Adrenal gland (tissue), 12 donors: ENCODE measurements around the gene PRTFDC1. TPM values are rescaled to one million over a fixed set of nuclear protein-coding genes. Genes with fewer than 3 reads are reported as not detected.

Source experiments
- DNase-seq, 7 donors: peaks; one replicate each; pipeline ENCODE4 v3.0.0-alpha.2; 2019 to 2020
- H3K27ac ChIP-seq, 5 donors: fragments of 200-600 bp; sonication (generic) in 4 of 5; 1 replicate in 3 of 5; 2 replicates in 2 of 5; pipeline versions ENCODE4 v1.5.1 to v1.8.0; 2016 to 2020; ENCODE audit warnings: mild to moderate bottlenecking in 1 of 5
- H3K27me3 ChIP-seq: fragments of 200-600 bp; 2 replicates; pipeline ENCODE4 v1.8.0; 2021
- H3K36me3 ChIP-seq, 2 donors: fragments of 200-600 bp; replicated peaks in 1 of 2; 1 replicate in 1 of 2; 2 replicates in 1 of 2; pipeline versions ENCODE4 v1.5.1 to v1.8.0; 2018 to 2022
- H3K4me1 ChIP-seq, 2 donors: fragments of 200-600 bp; replicated peaks in 1 of 2; 1 replicate in 1 of 2; 2 replicates in 1 of 2; pipeline versions ENCODE4 v1.5.1 to v1.8.0; 2018 to 2021
- H3K4me3 ChIP-seq, 4 donors: fragments of 200-600 bp; sonication (generic) in 3 of 4; one replicate each; pipeline ENCODE4 v1.5.1; 2016 to 2018
- H3K9me3 ChIP-seq, 3 donors: fragments of 200-600 bp; sonication (generic) in 1 of 3; replicated peaks in 1 of 3; 1 replicate in 2 of 3; 2 replicates in 1 of 3; pipeline versions ENCODE4 v1.5.1 to v1.8.0; 2016 to 2021
- CTCF ChIP-seq, 6 experiments: fragments of 450-650 bp in 4 of 6; fragments of 200-600 bp in 2 of 6; sonication (generic) in 1 of 6; IDR thresholded peaks; 1 replicate in 5 of 6; 2 replicates in 1 of 6; pipeline versions ENCODE4 v1.5.1 to v1.8.0; 2016 to 2021; ENCODE audit warnings: antibody characterized with exemption in 6 of 6, mild to moderate bottlenecking in 2 of 6, moderate library complexity in 1 of 6
- POLR2A ChIP-seq, 2 donors: fragments of 450-650 bp; IDR thresholded peaks; one replicate each; pipeline ENCODE4 v1.6.1; 2017; ENCODE audit warnings: antibody characterized with exemption in 2 of 2, mild to moderate bottlenecking in 2 of 2, moderate library complexity in 1 of 2
- WGBS, 4 donors: extraction: QIAGEN DNeasy Blood & Tissue Kit in 2 of 4; methylation state at CpG; one replicate each; pipeline versions ENCODE4 v1.1.5 to v1.1.7; 2013 to 2017; 5-methylcytosine and 5-hydroxymethylcytosine counted together
- intact Hi-C, 2 donors: fragments of 100-400 bp; cut with DNase I; formaldehyde crosslinking; loops; one replicate each; pipeline versions ENCODE4 v1.14.1 to v1.15.0; 2022 to 2023
- polyA plus RNA-seq, 3 donors: library from polyadenylated mRNA; stranded (reverse); fragments of 200-250 nt in 2 of 3; fragments of 350-450 nt in 1 of 3; fragmentation: Illumina TruSeq in 1 of 3; extraction: RNeasy Lipid Tissue Mini Kit (QIAGEN cat#74804) in 1 of 3; gene quantifications; one replicate each; pipeline ENCODE4 v1.2.3, GENCODE V29; 2013 to 2014
- small RNA-seq, 2 donors: library from RNA; depleted of rRNA; stranded (forward); fragments of <200 nt; gene quantifications; one replicate each; pipeline ENCODE3, GENCODE V24; 2016
- total RNA-seq, 9 donors: library from RNA; depleted of rRNA in 4 of 9; stranded (reverse); fragments of >200 nt in 4 of 9; fragments of 120-200 nt in 1 of 9; fragmentation: NEBNext Ultra II Directional in 1 of 9; extraction: Animal tissue kit (Norgen Biotek cat#: 25700) in 1 of 9; gene quantifications; one replicate each; pipeline versions ENCODE4 v1.1.0 to v1.2.4, GENCODE V29; 2013 to 2023
- donor health status: healthy with polysubstance abuse.
- donor health status: Bipolar disorder and iron deficiency.
- donor health status: DM: yes; HTN: yes; CAD: no.
- donor health status: DM: no; HTN: no; CAD: no.
- donor health status: DM: no; HTN: no; CAD: no.
- donor health status: DM: yes; HTN: yes; CAD: no.

PRTFDC1 gene
- total and polyA plus RNA-seq, 12 donors: 13.5 to 56.5 (median 26.6) TPM

GRCh38 chr10:24802378-24802777 is 150.0 kb downstream of the PRTFDC1 start:
- WGBS, 4 donors: 92 to 94% (median 92%) methylated on average over 2 of the region's 2 CpGs
- H3K4me3 ChIP-seq: no peak overlapping the region
- TF ChIP-seq POLR2A (IDR thresholded peaks at IDR 0.05) (no peak), CTCF (IDR thresholded peaks at IDR 0.05) (no peak)
- H3K4me1 ChIP-seq: no peaks in the 10 kb centered on the region
- intact Hi-C loops: no loop called here
- H3K36me3 ChIP-seq: no peaks in the 10 kb centered on the region
- H3K27ac ChIP-seq: no peak overlapping the region
- H3K27me3 ChIP-seq: no peaks in the 10 kb centered on the region
- H3K9me3 ChIP-seq: no peaks in the 10 kb centered on the region
- no peak for DNase-seq

DNA sequence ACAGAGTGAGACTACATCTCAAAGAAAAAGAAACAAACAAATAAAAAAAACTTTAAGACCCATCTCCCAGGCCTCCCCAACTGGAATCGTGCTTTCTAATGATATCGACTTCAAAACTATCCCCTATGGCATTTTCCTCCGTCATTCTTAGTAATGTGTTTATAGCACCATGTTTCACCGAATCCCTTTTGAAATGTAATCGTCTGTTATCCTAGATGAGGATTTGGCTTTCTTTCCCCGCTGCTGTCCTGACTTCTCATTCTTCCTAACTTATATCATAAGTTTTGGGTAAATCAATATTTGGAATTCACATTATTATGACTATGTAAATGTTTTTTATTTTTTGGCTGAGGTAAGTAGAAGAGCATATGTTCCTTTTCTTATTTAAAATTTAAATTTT is 151.5 kb downstream of the PRTFDC1 start:
- H3K27me3 ChIP-seq: no peaks in the 10 kb centered on the region
- intact Hi-C loops: no loop called here
- H3K36me3 ChIP-seq: no peaks in the 10 kb centered on the region
- no peaks in the 10 kb centered on the region for H3K9me3 ChIP-seq
- 88 to 93% (median 90%) methylated on average over 6 of the region's 6 CpGs for WGBS, 4 donors
- H3K4me1 ChIP-seq: no peaks in the 10 kb centered on the region
- H3K27ac ChIP-seq: no peak overlapping the region
- no peak for DNase-seq
- no peak overlapping the region for H3K4me3 ChIP-seq
- no peak for TF ChIP-seq POLR2A (IDR thresholded peaks at IDR 0.05)
- no peak for TF ChIP-seq CTCF (IDR thresholded peaks at IDR 0.05)

Small RNA genes lying within 50 kb of the gene (small RNA-seq; reads per million reads assigned to genes)
- gene AL512598.1: 0 reads per million in 2 donors
- 0 reads per million in 2 donors for gene RN7SKP241

Other genes with a start within 250 kb of the PRTFDC1 start
- 100 to 1,000 TPM in 6 of 9 donors, 10 to 100 TPM in 3; 80.4 to 160 (median 123) TPM for gene ARHGAP21, start 228.7 kb downstream of the PRTFDC1 start, total RNA-seq
- gene ARHGAP21, start 228.7 kb downstream of the PRTFDC1 start, polyA plus RNA-seq: 10 to 100 TPM; 45.2 to 74.1 (median 66.6) TPM
- gene ENKUR, start 63.6 kb upstream of the PRTFDC1 start, total RNA-seq: under 1 TPM in 4 of 9 donors, not detected in 5; 0.17 to 0.69 (median 0.33) TPM
- gene ENKUR, start 63.6 kb upstream of the PRTFDC1 start, polyA plus RNA-seq: under 1 TPM; 0.16 to 0.70 (median 0.17) TPM
- gene THNSL1, start 64.0 kb upstream of the PRTFDC1 start, total RNA-seq: 10 to 100 TPM in 3 of 9 donors, 1 to 10 TPM in 6; 3.6 to 14.9 (median 5.4) TPM
- 10 to 100 TPM in 1 of 3 donors, 1 to 10 TPM in 2; 3.3 to 14.5 (median 3.4) TPM for gene THNSL1, start 64.0 kb upstream of the PRTFDC1 start, polyA plus RNA-seq
- gene GPR158, start 222.4 kb upstream of the PRTFDC1 start, total RNA-seq: 1 to 10 TPM in 4 of 9 donors, under 1 TPM in 3, not detected in 2; 0.04 to 2.5 (median 1.2) TPM
- gene GPR158, start 222.4 kb upstream of the PRTFDC1 start, polyA plus RNA-seq: 1 to 10 TPM in 1 of 3 donors, under 1 TPM in 2; 0.24 to 2.3 (median 0.64) TPM